ENCODE data around the gene BAAT.

The BAAT gene

DNA sequence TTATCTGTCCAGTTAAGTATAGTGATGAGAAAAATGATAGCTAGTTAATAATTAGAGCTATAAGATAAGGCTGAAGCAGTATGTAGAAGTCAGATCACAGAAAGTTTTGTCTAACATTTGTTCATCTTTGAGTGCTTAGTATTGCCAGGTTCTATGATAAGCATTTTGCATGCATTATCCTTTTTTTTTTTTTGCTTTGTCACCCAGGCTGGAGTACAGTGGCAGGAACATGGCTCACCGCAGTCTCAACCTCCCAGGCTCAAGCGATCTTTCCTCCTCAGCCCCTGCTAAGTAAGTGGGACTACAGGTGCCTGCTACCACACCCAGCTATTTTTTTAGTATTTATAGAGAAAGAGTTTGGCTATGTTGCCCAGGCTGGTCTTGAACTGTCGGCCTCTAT, 17.5 kb downstream of the BAAT start:
- no peak overlapping the region for H3K4me3 ChIP-seq (IDR thresholded peaks at IDR 0.05; ENCODE audit: insufficient read depth, low read depth, low read length)
- no peaks in the 10 kb centered on the region for H3K36me3 ChIP-seq (ENCODE audit: insufficient read depth)
- H3K79me2 ChIP-seq (ENCODE audit: insufficient read depth, low read depth) = no peaks in the 10 kb centered on the region
- no peak overlapping the region for H3K4me2 ChIP-seq
- TF ChIP-seq, protein P1, sequence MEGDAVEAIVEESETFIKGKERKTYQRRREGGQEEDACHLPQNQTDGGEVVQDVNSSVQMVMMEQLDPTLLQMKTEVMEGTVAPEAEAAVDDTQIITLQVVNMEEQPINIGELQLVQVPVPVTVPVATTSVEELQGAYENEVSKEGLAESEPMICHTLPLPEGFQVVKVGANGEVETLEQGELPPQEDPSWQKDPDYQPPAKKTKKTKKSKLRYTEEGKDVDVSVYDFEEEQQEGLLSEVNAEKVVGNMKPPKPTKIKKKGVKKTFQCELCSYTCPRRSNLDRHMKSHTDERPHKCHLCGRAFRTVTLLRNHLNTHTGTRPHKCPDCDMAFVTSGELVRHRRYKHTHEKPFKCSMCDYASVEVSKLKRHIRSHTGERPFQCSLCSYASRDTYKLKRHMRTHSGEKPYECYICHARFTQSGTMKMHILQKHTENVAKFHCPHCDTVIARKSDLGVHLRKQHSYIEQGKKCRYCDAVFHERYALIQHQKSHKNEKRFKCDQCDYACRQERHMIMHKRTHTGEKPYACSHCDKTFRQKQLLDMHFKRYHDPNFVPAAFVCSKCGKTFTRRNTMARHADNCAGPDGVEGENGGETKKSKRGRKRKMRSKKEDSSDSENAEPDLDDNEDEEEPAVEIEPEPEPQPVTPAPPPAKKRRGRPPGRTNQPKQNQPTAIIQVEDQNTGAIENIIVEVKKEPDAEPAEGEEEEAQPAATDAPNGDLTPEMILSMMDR (conservative IDR thresholded peaks at IDR 0.05; ENCODE audit: low read depth, low read length) = no peak
- H4K20me1 ChIP-seq (ENCODE audit: insufficient read depth) = no peaks in the 10 kb centered on the region
- H3K27me3 ChIP-seq (ENCODE audit: insufficient read depth, low read depth) = no peaks in the 10 kb centered on the region
- H2AFZ ChIP-seq (ENCODE audit: low read depth) = no peak overlapping the region
- H3K4me1 ChIP-seq (ENCODE audit: low read depth, poor library complexity, severe bottlenecking) = no peaks in the 10 kb centered on the region
- no peak overlapping the region for H3K9ac ChIP-seq
- H3K27ac ChIP-seq = no peak overlapping the region

DNA sequence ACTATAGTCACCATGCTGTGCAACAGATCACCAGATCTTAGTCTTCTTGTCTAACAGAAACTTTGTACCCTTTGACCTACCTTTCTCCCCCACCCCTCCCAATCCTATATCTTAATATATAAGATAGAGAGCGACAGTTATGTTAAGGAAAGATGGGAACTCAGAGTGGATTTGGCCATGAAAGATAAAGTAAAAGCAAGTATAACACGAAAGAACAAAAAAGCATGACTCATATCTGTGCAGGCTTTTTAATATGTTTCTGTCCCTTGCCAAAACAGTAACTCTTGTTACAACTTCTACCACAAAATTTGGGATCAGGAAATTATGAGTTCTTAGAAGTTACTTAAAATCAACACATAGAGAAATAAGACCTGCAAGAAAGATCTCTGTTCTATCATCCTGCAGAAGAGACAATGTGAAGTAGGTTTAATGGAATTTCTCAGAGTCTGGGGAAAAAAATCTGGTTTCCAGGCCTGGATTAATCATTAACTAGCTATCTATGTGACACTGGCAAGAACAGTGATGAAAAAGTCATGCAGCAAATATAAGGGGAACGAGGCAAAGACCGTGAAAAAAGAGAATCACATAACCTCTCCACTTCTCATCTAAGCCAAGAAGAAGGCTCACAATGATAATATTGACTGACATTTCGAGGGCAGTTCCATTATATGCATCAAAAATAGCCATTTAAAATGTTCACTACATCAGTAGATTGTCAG, 18.6 kb downstream of the BAAT start:
- TF ChIP-seq, protein P1 (conservative IDR thresholded peaks at IDR 0.05; ENCODE audit: low read depth, low read length) = no peak
- H3K9ac ChIP-seq = no peak overlapping the region
- no peak overlapping the region for H3K4me3 ChIP-seq (IDR thresholded peaks at IDR 0.05; ENCODE audit: insufficient read depth, low read depth, low read length)
- H3K36me3 ChIP-seq (ENCODE audit: insufficient read depth) = no peaks in the 10 kb centered on the region
- H3K4me1 ChIP-seq (ENCODE audit: low read depth, poor library complexity, severe bottlenecking) = no peaks in the 10 kb centered on the region
- no peak overlapping the region for H3K4me2 ChIP-seq
- H4K20me1 ChIP-seq (ENCODE audit: insufficient read depth) = no peaks in the 10 kb centered on the region
- H3K27ac ChIP-seq = no peak overlapping the region
- no peaks in the 10 kb centered on the region for H3K79me2 ChIP-seq (ENCODE audit: insufficient read depth, low read depth)
- no peaks in the 10 kb centered on the region for H3K27me3 ChIP-seq (ENCODE audit: insufficient read depth, low read depth)
- H2AFZ ChIP-seq (ENCODE audit: low read depth) = no peak overlapping the region

DNA sequence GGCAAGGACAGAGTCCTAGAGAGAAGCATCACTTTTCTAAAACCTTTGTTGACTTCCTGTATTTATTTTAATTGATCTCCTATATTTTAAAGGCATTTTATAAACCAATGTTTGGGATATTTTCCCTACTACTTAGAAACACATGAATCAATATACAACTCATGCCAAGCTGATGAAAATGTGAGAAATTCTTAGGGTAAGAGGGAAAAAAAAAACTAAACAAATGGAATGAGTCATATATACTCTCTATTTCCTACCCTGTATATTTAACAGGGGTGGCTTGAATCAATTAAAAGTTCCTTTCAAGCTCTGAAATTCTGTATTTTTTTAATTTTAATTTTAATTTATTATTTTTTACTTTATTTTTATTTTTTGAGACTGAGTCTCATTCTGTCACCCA, 19.6 kb downstream of the BAAT start:
- Histone ChIP-seq H2AFZ (ENCODE audit: low read depth) (no peak overlapping the region), H3K36me3 (ENCODE audit: insufficient read depth) (no peaks in the 10 kb centered on the region), H3K9ac (no peak overlapping the region), H3K79me2 (ENCODE audit: insufficient read depth, low read depth) (no peaks in the 10 kb centered on the region), H3K4me2 (no peak overlapping the region), H3K4me1 (ENCODE audit: low read depth, poor library complexity, severe bottlenecking) (no peaks in the 10 kb centered on the region), H3K4me3 (IDR thresholded peaks at IDR 0.05; ENCODE audit: insufficient read depth, low read depth, low read length) (no peak overlapping the region), H3K27me3 (ENCODE audit: insufficient read depth, low read depth) (no peaks in the 10 kb centered on the region), H4K20me1 (ENCODE audit: insufficient read depth) (no peaks in the 10 kb centered on the region), H3K27ac (no peak overlapping the region)
- TF ChIP-seq, protein P1 (conservative IDR thresholded peaks at IDR 0.05; ENCODE audit: low read depth, low read length) = no peak

DNA sequence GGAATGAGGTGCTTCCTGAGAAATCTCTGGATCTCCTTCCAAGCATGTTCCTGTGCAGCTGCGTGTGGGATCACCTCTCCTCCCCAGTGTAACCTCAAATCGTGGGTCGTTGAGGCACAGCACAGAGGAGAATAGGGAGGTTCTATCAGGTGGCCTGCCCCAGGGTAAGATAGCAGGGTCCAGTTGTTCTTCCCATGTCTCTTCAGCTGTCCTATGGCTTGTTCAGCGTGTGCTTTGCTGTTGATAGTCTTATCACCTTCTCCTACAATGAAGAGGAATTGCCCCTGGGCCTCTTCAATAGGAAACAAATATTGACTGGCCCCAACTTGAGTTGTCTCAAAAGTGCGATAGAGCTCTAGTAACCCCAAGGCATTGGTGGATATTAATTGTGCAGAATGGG, 22.4 kb downstream of the BAAT start:
- H4K20me1 ChIP-seq (ENCODE audit: insufficient read depth) = no peaks in the 10 kb centered on the region
- H2AFZ ChIP-seq (ENCODE audit: low read depth) = no peak overlapping the region
- no peaks in the 10 kb centered on the region for H3K36me3 ChIP-seq (ENCODE audit: insufficient read depth)
- TF ChIP-seq, protein P1 (conservative IDR thresholded peaks at IDR 0.05; ENCODE audit: low read depth, low read length) = no peak
- H3K9ac ChIP-seq = no peak overlapping the region
- no peak overlapping the region for H3K4me3 ChIP-seq (IDR thresholded peaks at IDR 0.05; ENCODE audit: insufficient read depth, low read depth, low read length)
- H3K4me1 ChIP-seq (ENCODE audit: low read depth, poor library complexity, severe bottlenecking) = no peaks in the 10 kb centered on the region
- no peaks in the 10 kb centered on the region for H3K79me2 ChIP-seq (ENCODE audit: insufficient read depth, low read depth)
- H3K27ac ChIP-seq = no peak overlapping the region
- H3K27me3 ChIP-seq (ENCODE audit: insufficient read depth, low read depth) = no peaks in the 10 kb centered on the region
- no peak overlapping the region for H3K4me2 ChIP-seq

Data from KMS-11 (cell line).